ENCODE results near the gene LHX5. TPM values are rescaled to one million over a fixed set of nuclear protein-coding genes. Genes with fewer than 3 reads are reported as not detected.

The LHX5 gene
- total RNA-seq: not detected

GRCh38 chr12:113471619-113472171 lies at the start of gene LHX5:
LHX5 (minus strand) TSS chr12:113471871; CDS start chr12:113471498, 373 bp downstream.

DNA sequence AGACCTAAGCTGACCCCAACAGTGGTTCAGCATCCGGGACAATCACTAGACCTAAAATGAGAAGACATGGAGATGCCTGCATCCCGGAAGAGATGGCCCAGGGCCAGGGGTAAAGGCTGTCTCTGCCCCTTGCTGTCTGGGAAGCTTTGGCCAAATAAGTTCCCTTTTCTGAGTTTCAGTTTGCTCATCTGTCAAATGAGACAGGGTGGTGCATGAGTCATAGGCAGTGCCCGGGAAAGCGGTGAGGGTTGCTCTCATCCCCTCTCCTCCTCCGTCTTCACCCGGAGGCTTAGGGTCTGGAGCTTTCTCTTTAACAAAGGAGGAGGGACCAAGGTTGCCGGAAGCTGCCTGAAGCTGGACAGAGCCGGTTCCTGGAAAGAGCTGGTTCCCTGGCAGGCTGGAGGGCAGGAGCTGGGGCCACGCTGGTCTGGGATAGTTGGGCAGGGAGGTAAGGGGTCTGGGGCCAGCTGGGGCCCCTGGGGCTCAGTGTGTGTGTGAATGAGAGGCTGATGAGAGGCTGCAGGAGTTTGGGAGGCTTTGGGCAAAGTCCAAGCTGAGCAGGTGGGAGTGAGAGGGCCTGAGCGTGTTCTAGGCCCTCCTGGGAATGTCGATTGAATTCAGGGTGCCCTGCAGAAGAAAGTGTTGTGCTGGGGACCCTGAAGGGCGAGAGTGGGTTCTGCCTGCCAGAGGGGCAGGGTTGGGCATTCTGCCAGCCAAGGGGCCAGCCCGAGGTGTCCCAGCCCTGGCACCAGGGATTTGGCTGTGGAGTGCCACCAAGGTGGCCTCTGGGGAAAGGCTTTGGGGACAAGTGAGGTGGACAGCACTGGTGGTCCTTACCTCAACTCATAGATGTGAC lies 49.4 kb downstream of the LHX5 start, which contains the start of gene SDSL:
Gene SDSL (plus strand): TSS at position 351 of the 856 bp plus-strand sequence. CDS start 5,603 bp downstream, outside the sequence.

Other genes with a start within 250 kb of the LHX5 start
- 5.6 TPM for gene SLC8B1, start 136.8 kb downstream of the LHX5 start, total RNA-seq
- 14.7 TPM for gene PLBD2, start 113.3 kb downstream of the LHX5 start, total RNA-seq
- not detected for gene SDS, start 68.0 kb downstream of the LHX5 start, total RNA-seq
- gene SDSL, start 49.5 kb downstream of the LHX5 start, total RNA-seq: 0.94 TPM

Data from parietal lobe (tissue), 1 donor.